CD14-positive monocyte (primary cell): ENCODE data around the gene SLC9A7. TPM values are rescaled to one million over a fixed set of nuclear protein-coding genes. Genes with fewer than 3 reads are reported as not detected.

Experiments
- DNase-seq, 3 donors: peaks; one replicate each; pipeline ENCODE4 v3.0.0-alpha.2; 2011 to 2022
- H2AFZ ChIP-seq: 2 replicates; pipeline ENCODE4 v1.6.0; 2012; ENCODE audit warnings: mild to moderate bottlenecking, low read depth, low read length, inconsistent platforms; ENCODE audit not compliant: insufficient read depth, poor library complexity, severe bottlenecking
- H3K27ac ChIP-seq, 2 donors: 1 replicate in 1 of 2; 2 replicates in 1 of 2; pipeline ENCODE4 v1.5.1; 2012 to 2013; ENCODE audit warnings: low read length in 2 of 2, control low read depth in 1 of 2, inconsistent platforms in 1 of 2, low read depth in 1 of 2, mild to moderate bottlenecking in 1 of 2
- H3K27me3 ChIP-seq, 2 donors: one replicate each; pipeline versions ENCODE4 v1.6.0 to v1.6.1; 2011 to 2013; ENCODE audit warnings: low read length in 2 of 2; ENCODE audit not compliant: control insufficient read depth in 2 of 2, insufficient read depth in 2 of 2
- H3K36me3 ChIP-seq, 2 donors: replicated peaks in 1 of 2; 1 replicate in 1 of 2; 2 replicates in 1 of 2; pipeline versions ENCODE4 v1.5.1 to v1.6.1; 2012 to 2013; ENCODE audit warnings: low read length in 2 of 2, control low read depth in 1 of 2, inconsistent platforms in 1 of 2, mild to moderate bottlenecking in 1 of 2; ENCODE audit not compliant: insufficient read depth in 2 of 2, control insufficient read depth in 1 of 2
- H3K4me1 ChIP-seq, 2 donors: 1 replicate in 1 of 2; 2 replicates in 1 of 2; pipeline versions ENCODE4 v1.5.1 to v1.6.1; 2012 to 2013; ENCODE audit warnings: low read length in 2 of 2, control low read depth in 1 of 2, inconsistent platforms in 1 of 2, mild to moderate bottlenecking in 1 of 2, moderate library complexity in 1 of 2; ENCODE audit not compliant: insufficient read depth in 2 of 2, control insufficient read depth in 1 of 2
- H3K4me2 ChIP-seq: replicated peaks from 2 replicates; pipeline ENCODE3; 2012; ENCODE audit warnings: low read length, moderate library complexity, mild to moderate bottlenecking; ENCODE audit not compliant: poor library complexity, severe bottlenecking; ENCODE audit errors: extremely low read depth
- H3K4me3 ChIP-seq, 3 experiments: fragments of 200-600 bp in 1 of 3; sonication (generic) in 1 of 3; replicated peaks in 1 of 3; 1 replicate in 2 of 3; 2 replicates in 1 of 3; pipeline ENCODE4 v1.5.1; 2011 to 2013; ENCODE audit warnings: low read length in 3 of 3, mild to moderate bottlenecking in 3 of 3, control low read depth in 2 of 3, low read depth in 2 of 3, inconsistent platforms in 1 of 3, moderate library complexity in 1 of 3
- H3K79me2 ChIP-seq: 2 replicates; pipeline ENCODE4 v1.6.0; 2012; ENCODE audit warnings: mild to moderate bottlenecking, control low read depth, inconsistent platforms, low read length, moderate library complexity; ENCODE audit not compliant: insufficient read depth
- H3K9ac ChIP-seq: 2 replicates; pipeline ENCODE4 v1.6.0; 2017; ENCODE audit warnings: low read length, mild to moderate bottlenecking; ENCODE audit not compliant: insufficient read depth, poor library complexity, severe bottlenecking
- H3K9me3 ChIP-seq, 2 donors: replicated peaks in 1 of 2; 1 replicate in 1 of 2; 2 replicates in 1 of 2; pipeline versions ENCODE4 v1.5.1 to v1.6.1; 2012 to 2013; ENCODE audit warnings: low read length in 2 of 2, control low read depth in 1 of 2; ENCODE audit not compliant: control insufficient read depth in 1 of 2, insufficient read depth in 1 of 2
- H4K20me1 ChIP-seq: 2 replicates; pipeline ENCODE4 v1.6.0; 2012; ENCODE audit warnings: mild to moderate bottlenecking, low read length, control low read depth, moderate library complexity; ENCODE audit not compliant: insufficient read depth
- H3K27ac Mint-ChIP-seq, 7 donors: one replicate each; pipeline ENCODE4 v1.8.0; 2020; ENCODE audit warnings: mild to moderate bottlenecking in 7 of 7, mixed read lengths in 7 of 7, moderate library complexity in 6 of 7, inconsistent platforms in 2 of 7
- H3K27me3 Mint-ChIP-seq, 3 donors: one replicate each; pipeline ENCODE4 v1.8.0; 2021 to 2022; ENCODE audit warnings: low read depth in 3 of 3, mild to moderate bottlenecking in 3 of 3, mixed read lengths in 3 of 3, moderate library complexity in 3 of 3, inconsistent platforms in 1 of 3
- H3K36me3 Mint-ChIP-seq, 2 donors: one replicate each; pipeline ENCODE4 v1.8.0; 2020; ENCODE audit warnings: mixed read lengths in 2 of 2, inconsistent platforms in 1 of 2, mild to moderate bottlenecking in 1 of 2
- H3K4me1 Mint-ChIP-seq: one replicate; pipeline ENCODE4 v1.8.0; 2020; ENCODE audit warnings: mild to moderate bottlenecking, mixed read lengths
- H3K4me3 Mint-ChIP-seq, 2 donors: one replicate each; pipeline ENCODE4 v1.8.0; 2020; ENCODE audit warnings: mild to moderate bottlenecking in 2 of 2, mixed read lengths in 2 of 2, moderate library complexity in 1 of 2
- H3K9me3 Mint-ChIP-seq, 7 donors: one replicate each; pipeline ENCODE4 v1.8.0; 2020 to 2022; ENCODE audit warnings: mixed read lengths in 7 of 7, mild to moderate bottlenecking in 6 of 7, moderate library complexity in 6 of 7, inconsistent platforms in 2 of 7
- CTCF ChIP-seq: fragments of 200-600 bp; IDR thresholded peaks from one replicate; pipeline ENCODE4 v1.8.0; 2022; ENCODE audit warnings: antibody characterized with exemption, mild to moderate bottlenecking
- WGBS: methylation state at CpG from one replicate; pipeline ENCODE4 v1.1.5; 2013; ENCODE audit warnings: missing lambda C conversion rate; ENCODE audit not compliant: insufficient coverage; 5-methylcytosine and 5-hydroxymethylcytosine counted together
- intact Hi-C, 2 donors: fragments of 100-400 bp; cut with micrococcal nuclease; formaldehyde crosslinking; loops; one replicate each; pipeline versions ENCODE4 v1.15.0 to v1.15.1; 2023
- polyA plus RNA-seq, 3 donors: library from polyadenylated mRNA; depleted of rRNA in 1 of 3; unstranded in 2 of 3; stranded (reverse) in 1 of 3; fragments of 300-500 nt in 2 of 3; fragments of >200 nt in 1 of 3; fragmentation: Illumina TruSeq in 2 of 3; gene quantifications; 1 replicate in 2 of 3; 2 replicates in 1 of 3; pipeline ENCODE4 v1.2.3, GENCODE V29; 2012 to 2021

The SLC9A7 gene
- polyA plus RNA-seq, 3 donors, result 0.73 to 2.0 (median 1.0) TPM

- peak in 2 of 3 donors; percentile 47 to 51 for DNase-seq
- Histone ChIP-seq H3K9ac (no peak overlapping the region), H3K27ac (peak overlapping the region in 1 of 2 donors; percentile 58), H3K9me3 (no peaks in the 10 kb centered on the region), H3K36me3 (no peaks in the 10 kb centered on the region), H3K27me3 (no peaks in the 10 kb centered on the region), H2AFZ (no peak overlapping the region), H3K4me2 (peak overlapping the region; percentile 22), H3K4me1 (peaks cover 20 to 27% of the 10 kb centered on the region in 2 donors), H4K20me1 (no peaks in the 10 kb centered on the region), H3K4me3 (peak overlapping the region in 1 of 3 experiments; percentile 1), H3K79me2 (no peaks in the 10 kb centered on the region)
- Mint-ChIP-seq H3K4me1 (peaks cover 32% of the 10 kb centered on the region), H3K4me3 (no peak overlapping the region), H3K27ac (peak overlapping the region; percentile 3 to 73 (median 41)), H3K9me3 (peaks cover 0 to 5% (median 0%) of the 10 kb centered on the region in 7 donors), H3K27me3 (peaks cover 0 to 14% (median 1%) of the 10 kb centered on the region in 3 donors), H3K36me3 (no peaks in the 10 kb centered on the region)
- intact Hi-C loops, result no loop called here
- WGBS, result no CpG with 5 or more reads among the region's 7 CpGs
- TF ChIP-seq CTCF, result no peak
Measured at GRCh38 chrX:46649421-46650260, 109.3 kb downstream of the SLC9A7 start.

- Histone ChIP-seq H3K4me2 (no peak overlapping the region), H3K4me1 (peaks cover 24 to 32% of the 10 kb centered on the region in 2 donors), H2AFZ (no peak overlapping the region), H3K4me3 (no peak overlapping the region), H3K36me3 (no peaks in the 10 kb centered on the region), H3K79me2 (no peaks in the 10 kb centered on the region), H4K20me1 (no peaks in the 10 kb centered on the region), H3K9me3 (no peaks in the 10 kb centered on the region), H3K27me3 (no peaks in the 10 kb centered on the region), H3K27ac (no peak overlapping the region), H3K9ac (no peak overlapping the region)
- TF ChIP-seq CTCF, result no peak
- peaks cover 35% of the 10 kb centered on the region for H3K4me1 Mint-ChIP-seq
- no peaks in the 10 kb centered on the region for H3K36me3 Mint-ChIP-seq
- WGBS, result 80% methylated on average over 2 of the region's 6 CpGs
- H3K4me3 Mint-ChIP-seq, result no peak overlapping the region
- peak overlapping the region in 1 of 7 donors; percentile 62 for H3K27ac Mint-ChIP-seq
- H3K9me3 Mint-ChIP-seq, result peaks cover 0 to 2% (median 0%) of the 10 kb centered on the region in 7 donors
- intact Hi-C loops, result no loop called here
- no peak for DNase-seq
- H3K27me3 Mint-ChIP-seq, result peaks cover 0 to 19% (median 1%) of the 10 kb centered on the region in 3 donors
Measured at GRCh38 chrX:46648660-46649059, 110.3 kb downstream of the SLC9A7 start.
